Kidney (tissue), 14 donors: ENCODE measurements around the gene RASGRF2. TPM values are rescaled to one million over a fixed set of nuclear protein-coding genes. Genes with fewer than 3 reads are reported as not detected.

Experiments
- DNase-seq, 5 donors: peaks; one replicate each; pipeline ENCODE4 v3.0.0-alpha.2; 2013 to 2020
- FAIRE-seq: peaks from 2 replicates; lab custom pipeline; 2012; peaks lifted over from hg19 to GRCh38; lab: Jason Lieb, UNC
- H3K27ac ChIP-seq, 2 donors: one replicate each; pipeline ENCODE4 v1.7.0; 2013; ENCODE audit warnings: low read depth in 2 of 2, low read length in 2 of 2, inconsistent platforms in 1 of 2
- H3K27me3 ChIP-seq: one replicate; pipeline ENCODE4 v1.7.1; 2013; ENCODE audit warnings: low read length, inconsistent platforms; ENCODE audit not compliant: control insufficient read depth, insufficient read depth
- H3K36me3 ChIP-seq, 3 donors: one replicate each; pipeline versions ENCODE4 v1.7.0 to v1.7.1; 2013; ENCODE audit warnings: low read length in 3 of 3, control low read depth in 1 of 3, inconsistent platforms in 1 of 3; ENCODE audit not compliant: insufficient read depth in 3 of 3, control insufficient read depth in 2 of 3
- H3K4me1 ChIP-seq, 3 donors: one replicate each; pipeline versions ENCODE4 v1.7.0 to v1.7.1; 2013; ENCODE audit warnings: low read length in 3 of 3, inconsistent platforms in 1 of 3, low read depth in 1 of 3; ENCODE audit not compliant: control insufficient read depth in 2 of 3, insufficient read depth in 2 of 3
- H3K4me3 ChIP-seq, 3 donors: one replicate each; pipeline versions ENCODE4 v1.7.0 to v1.8.1; 2013; ENCODE audit warnings: low read length in 3 of 3, control low read depth in 1 of 3, inconsistent platforms in 1 of 3
- H3K9ac ChIP-seq, 3 donors: one replicate each; pipeline versions ENCODE4 v1.7.0 to v1.7.1; 2013; ENCODE audit warnings: low read length in 3 of 3, control low read depth in 1 of 3, inconsistent platforms in 1 of 3
- H3K9me3 ChIP-seq, 3 donors: one replicate each; pipeline versions ENCODE4 v1.7.0 to v1.7.1; 2013; ENCODE audit warnings: low read length in 3 of 3, control low read depth in 1 of 3, inconsistent platforms in 1 of 3; ENCODE audit not compliant: control insufficient read depth in 2 of 3, insufficient read depth in 1 of 3
- CTCF ChIP-seq: IDR thresholded peaks from 3 replicates; pipeline ENCODE4 v1.5.1; 2012; ENCODE audit warnings: mild to moderate bottlenecking, moderate library complexity, borderline replicate concordance; ENCODE audit not compliant: insufficient read depth; ENCODE audit errors: extremely low read depth
- intact Hi-C: fragments of 100-400 bp; cut with DNase I; formaldehyde crosslinking; loops from one replicate; pipeline ENCODE4 v1.11.1; 2022
- polyA plus RNA-seq: library from polyadenylated mRNA; stranded (reverse); fragments of 350-450 nt; fragmentation: Illumina TruSeq; extraction: RNeasy Lipid Tissue Mini Kit (QIAGEN cat#74804); gene quantifications from one replicate; pipeline ENCODE4 v1.2.3, GENCODE V29; 2014; ENCODE audit warnings: low read depth, low replicate concordance; ENCODE audit not compliant: insufficient read depth
- total RNA-seq: library from RNA; stranded (reverse); fragmentation: NEBNext Ultra II Directional; extraction: Animal tissue kit (Norgen Biotek cat#: 25700); gene quantifications from one replicate; pipeline ENCODE4 v1.2.1, GENCODE V29; 2021
- donor health status: control.
- donor health status: control.
- donor health status: control.
- donor health status: control.
- donor health status: control.
- donor health status: DM: yes; HTN: yes; CAD: no.
- donor health status: Normal renal cell carcinoma (clear cell type).

RASGRF2 gene
- total and polyA plus RNA-seq, 2 donors from 2014 or later = 4.9 to 14.7 TPM

- no peak for FAIRE-seq
- TF ChIP-seq CTCF = no peak
- no peak overlapping the region for H3K27ac ChIP-seq
- no peaks in the 10 kb centered on the region for H3K9me3 ChIP-seq
- no peak overlapping the region for H3K4me3 ChIP-seq
- no peaks in the 10 kb centered on the region for H3K4me1 ChIP-seq
- DNase-seq = no peak
- intact Hi-C loops = no loop called here
- H3K9ac ChIP-seq = no peak overlapping the region
- H3K36me3 ChIP-seq = no peaks in the 10 kb centered on the region
- H3K27me3 ChIP-seq = no peaks in the 10 kb centered on the region
Measured at GRCh38 chr5:81179959-81180358, 219.8 kb downstream of the RASGRF2 start.

- no peak for DNase-seq
- no peaks in the 10 kb centered on the region for H3K36me3 ChIP-seq
- no peak overlapping the region for H3K4me3 ChIP-seq
- H3K27me3 ChIP-seq = no peaks in the 10 kb centered on the region
- H3K27ac ChIP-seq = no peak overlapping the region
- no peak overlapping the region for H3K9ac ChIP-seq
- no peaks in the 10 kb centered on the region for H3K4me1 ChIP-seq
- intact Hi-C loops = no loop called here
- FAIRE-seq = no peak
- H3K9me3 ChIP-seq = no peaks in the 10 kb centered on the region
- no peak for TF ChIP-seq CTCF
Measured at GRCh38 chr5:81180780-81181460, 220.8 kb downstream of the RASGRF2 start.

- no peaks in the 10 kb centered on the region for H3K36me3 ChIP-seq
- no peak overlapping the region for H3K4me3 ChIP-seq
- no peak overlapping the region for H3K27ac ChIP-seq
- H3K9ac ChIP-seq = no peak overlapping the region
- DNase-seq = peak in 3 of 5 donors; percentile 22 to 43 (median 33)
- H3K27me3 ChIP-seq = no peaks in the 10 kb centered on the region
- intact Hi-C loops = no loop called here
- no peak for TF ChIP-seq CTCF
- H3K4me1 ChIP-seq = no peaks in the 10 kb centered on the region
- no peak for FAIRE-seq
- no peaks in the 10 kb centered on the region for H3K9me3 ChIP-seq
Measured at GRCh38 chr5:81181576-81182316, 221.6 kb downstream of the RASGRF2 start.
